Sigmoid colon (tissue), 4 donors: ENCODE results near the gene NTN5.

Experiments
- EP300 ChIP-seq, 4 donors: sonication (generic); formaldehyde crosslinking; IDR thresholded peaks; one replicate each; pipeline ENCODE4 v1.6.1; 2017; ENCODE audit warnings: antibody characterized with exemption in 4 of 4
- POLR2A ChIP-seq, 2 donors: fragments of 450-650 bp; IDR thresholded peaks; one replicate each; pipeline ENCODE4 v1.6.1; 2016; ENCODE audit warnings: antibody characterized with exemption in 2 of 2, mild to moderate bottlenecking in 2 of 2, moderate library complexity in 2 of 2
- POLR2AphosphoS5 ChIP-seq, 4 donors: sonication (generic); formaldehyde crosslinking; IDR thresholded peaks; one replicate each; pipeline ENCODE4 v1.6.1; 2017; ENCODE audit warnings: antibody characterized with exemption in 4 of 4
- TF ChIP-seq, protein P1 (sequence below), 4 experiments: fragments of 450-650 bp in 3 of 4; fragments of 200-600 bp in 1 of 4; IDR thresholded peaks; one replicate each; pipeline ENCODE4 v1.5.1; 2016 to 2019; ENCODE audit warnings: antibody characterized with exemption in 4 of 4, mild to moderate bottlenecking in 3 of 4, moderate library complexity in 2 of 4

- TF ChIP-seq POLR2A (IDR thresholded peaks at IDR 0.05) (no peak), EP300 (IDR thresholded peaks at IDR 0.05) (no peak), POLR2AphosphoS5 (IDR thresholded peaks at IDR 0.05) (no peak)
- TF ChIP-seq, protein P1, sequence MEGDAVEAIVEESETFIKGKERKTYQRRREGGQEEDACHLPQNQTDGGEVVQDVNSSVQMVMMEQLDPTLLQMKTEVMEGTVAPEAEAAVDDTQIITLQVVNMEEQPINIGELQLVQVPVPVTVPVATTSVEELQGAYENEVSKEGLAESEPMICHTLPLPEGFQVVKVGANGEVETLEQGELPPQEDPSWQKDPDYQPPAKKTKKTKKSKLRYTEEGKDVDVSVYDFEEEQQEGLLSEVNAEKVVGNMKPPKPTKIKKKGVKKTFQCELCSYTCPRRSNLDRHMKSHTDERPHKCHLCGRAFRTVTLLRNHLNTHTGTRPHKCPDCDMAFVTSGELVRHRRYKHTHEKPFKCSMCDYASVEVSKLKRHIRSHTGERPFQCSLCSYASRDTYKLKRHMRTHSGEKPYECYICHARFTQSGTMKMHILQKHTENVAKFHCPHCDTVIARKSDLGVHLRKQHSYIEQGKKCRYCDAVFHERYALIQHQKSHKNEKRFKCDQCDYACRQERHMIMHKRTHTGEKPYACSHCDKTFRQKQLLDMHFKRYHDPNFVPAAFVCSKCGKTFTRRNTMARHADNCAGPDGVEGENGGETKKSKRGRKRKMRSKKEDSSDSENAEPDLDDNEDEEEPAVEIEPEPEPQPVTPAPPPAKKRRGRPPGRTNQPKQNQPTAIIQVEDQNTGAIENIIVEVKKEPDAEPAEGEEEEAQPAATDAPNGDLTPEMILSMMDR (IDR thresholded peaks at IDR 0.05), result no peak
These were observed 7.0 kb downstream of the NTN5 start for GRCh38 chr19:48665786-48666185.
